OCI-LY1 (cell line): ENCODE measurements around the gene LATS2.

Source experiments
- EZH2 ChIP-seq: fragments of 200-600 bp; sonication (generic), shearing (Covaris generic); IDR thresholded peaks from 2 replicates; pipeline ENCODE4 v1.8.0; 2017; ENCODE audit warnings: borderline replicate concordance, mixed run types, mild to moderate bottlenecking, antibody characterized with exemption, low read length, moderate library complexity, mixed read lengths
- TF ChIP-seq, protein P1 (sequence below): fragments of 200-600 bp; sonication (generic), shearing (Covaris generic); IDR thresholded peaks from 2 replicates; pipeline ENCODE4 v1.5.1; 2017; ENCODE audit warnings: mild to moderate bottlenecking, antibody characterized with exemption, low read length, moderate library complexity, mixed read lengths

DNA sequence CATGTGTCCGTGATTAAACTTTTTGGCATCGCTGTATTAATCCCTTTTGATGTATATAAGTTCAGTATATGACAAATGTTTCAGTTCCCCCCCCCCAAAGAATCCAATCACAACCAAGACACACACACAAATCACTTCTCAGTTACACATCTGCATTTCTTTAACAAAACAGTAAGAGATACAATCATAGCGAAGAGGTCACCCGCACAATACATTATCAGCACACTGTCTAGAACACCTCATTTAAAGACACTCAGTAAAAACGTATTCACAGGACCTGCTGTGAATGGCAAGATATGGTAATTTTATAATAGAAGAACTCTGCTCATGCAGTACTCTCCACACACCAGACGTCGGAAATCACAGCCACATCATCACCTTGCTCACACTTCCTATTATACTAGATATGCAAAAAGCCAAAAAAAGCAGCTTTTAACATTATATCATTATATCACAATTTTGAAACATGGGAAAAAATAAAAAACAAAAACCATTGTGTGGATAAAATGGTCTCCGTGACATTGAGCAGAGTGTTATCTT lies 87.4 kb downstream of the LATS2 start:
- TF ChIP-seq EZH2 = no peak
- TF ChIP-seq, protein P1, sequence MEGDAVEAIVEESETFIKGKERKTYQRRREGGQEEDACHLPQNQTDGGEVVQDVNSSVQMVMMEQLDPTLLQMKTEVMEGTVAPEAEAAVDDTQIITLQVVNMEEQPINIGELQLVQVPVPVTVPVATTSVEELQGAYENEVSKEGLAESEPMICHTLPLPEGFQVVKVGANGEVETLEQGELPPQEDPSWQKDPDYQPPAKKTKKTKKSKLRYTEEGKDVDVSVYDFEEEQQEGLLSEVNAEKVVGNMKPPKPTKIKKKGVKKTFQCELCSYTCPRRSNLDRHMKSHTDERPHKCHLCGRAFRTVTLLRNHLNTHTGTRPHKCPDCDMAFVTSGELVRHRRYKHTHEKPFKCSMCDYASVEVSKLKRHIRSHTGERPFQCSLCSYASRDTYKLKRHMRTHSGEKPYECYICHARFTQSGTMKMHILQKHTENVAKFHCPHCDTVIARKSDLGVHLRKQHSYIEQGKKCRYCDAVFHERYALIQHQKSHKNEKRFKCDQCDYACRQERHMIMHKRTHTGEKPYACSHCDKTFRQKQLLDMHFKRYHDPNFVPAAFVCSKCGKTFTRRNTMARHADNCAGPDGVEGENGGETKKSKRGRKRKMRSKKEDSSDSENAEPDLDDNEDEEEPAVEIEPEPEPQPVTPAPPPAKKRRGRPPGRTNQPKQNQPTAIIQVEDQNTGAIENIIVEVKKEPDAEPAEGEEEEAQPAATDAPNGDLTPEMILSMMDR = no peak
